Gastroesophageal sphincter (tissue), 4 donors: ENCODE measurements around the gene FBXW8. TPM values are rescaled to one million over a fixed set of nuclear protein-coding genes. Genes with fewer than 3 reads are reported as not detected.

Experiments used
- ATAC-seq: fragments of 150-250 bp; one replicate; pipeline ENCODE4 v1.9.1; 2016; ENCODE audit warnings: mild to moderate bottlenecking, moderate library complexity
- H3K27ac ChIP-seq, 4 donors: fragments of 200-600 bp; sonication (generic) in 3 of 4; 1 replicate in 3 of 4; 2 replicates in 1 of 4; pipeline ENCODE4 v1.5.1; 2016 to 2019
- H3K27me3 ChIP-seq: fragments of 200-600 bp; sonication (generic); one replicate; pipeline ENCODE4 v1.5.1; 2019
- H3K36me3 ChIP-seq, 2 donors: fragments of 200-600 bp; sonication (generic); one replicate each; pipeline ENCODE4 v1.5.1; 2019; ENCODE audit warnings: control low read depth in 1 of 2
- H3K4me1 ChIP-seq, 3 donors: fragments of 200-600 bp; sonication (generic); 1 replicate in 2 of 3; 2 replicates in 1 of 3; pipeline ENCODE4 v1.5.1; 2016 to 2019; ENCODE audit warnings: control low read depth in 2 of 3
- H3K4me3 ChIP-seq, 2 donors: fragments of 200-600 bp; sonication (generic); one replicate each; pipeline ENCODE4 v1.5.1; 2019; ENCODE audit warnings: mild to moderate bottlenecking in 1 of 2, moderate library complexity in 1 of 2
- H3K9me3 ChIP-seq, 3 donors: fragments of 200-600 bp; sonication (generic); one replicate each; pipeline ENCODE4 v1.5.1; 2017 to 2019; ENCODE audit warnings: control low read depth in 2 of 3
- EP300 ChIP-seq: sonication (generic); formaldehyde crosslinking; IDR thresholded peaks from one replicate; pipeline ENCODE4 v1.6.1; 2017; ENCODE audit warnings: antibody characterized with exemption, mild to moderate bottlenecking
- POLR2A ChIP-seq, 2 donors: fragments of 450-650 bp; IDR thresholded peaks; one replicate each; pipeline ENCODE4 v1.6.1; 2017; ENCODE audit warnings: antibody characterized with exemption in 2 of 2, mild to moderate bottlenecking in 2 of 2, moderate library complexity in 1 of 2
- POLR2AphosphoS5 ChIP-seq: sonication (generic); formaldehyde crosslinking; IDR thresholded peaks from one replicate; pipeline ENCODE4 v1.6.1; 2017; ENCODE audit warnings: antibody characterized with exemption
- WGBS, 2 donors: methylation state at CpG; one replicate each; pipeline ENCODE4 v1.1.5; 2018; ENCODE audit warnings: low coverage in 1 of 2; 5-methylcytosine and 5-hydroxymethylcytosine counted together
- total RNA-seq, 4 donors: library from RNA; depleted of rRNA; stranded (reverse); fragments of >200 nt; gene quantifications; one replicate each; pipeline ENCODE4 v1.1.0, GENCODE V29; 2016
- TF ChIP-seq, protein P1 (sequence below), 4 experiments: fragments of 200-600 bp in 2 of 4; fragments of 450-650 bp in 2 of 4; sonication (generic) in 1 of 4; IDR thresholded peaks; one replicate each; pipeline ENCODE4 v1.5.1; 2017 to 2019; ENCODE audit warnings: antibody characterized with exemption in 4 of 4, mild to moderate bottlenecking in 2 of 4, moderate library complexity in 2 of 4

The FBXW8 gene
- total RNA-seq, 4 donors from 2014 or later = 10.1 to 17.9 (median 13.7) TPM

DNA sequence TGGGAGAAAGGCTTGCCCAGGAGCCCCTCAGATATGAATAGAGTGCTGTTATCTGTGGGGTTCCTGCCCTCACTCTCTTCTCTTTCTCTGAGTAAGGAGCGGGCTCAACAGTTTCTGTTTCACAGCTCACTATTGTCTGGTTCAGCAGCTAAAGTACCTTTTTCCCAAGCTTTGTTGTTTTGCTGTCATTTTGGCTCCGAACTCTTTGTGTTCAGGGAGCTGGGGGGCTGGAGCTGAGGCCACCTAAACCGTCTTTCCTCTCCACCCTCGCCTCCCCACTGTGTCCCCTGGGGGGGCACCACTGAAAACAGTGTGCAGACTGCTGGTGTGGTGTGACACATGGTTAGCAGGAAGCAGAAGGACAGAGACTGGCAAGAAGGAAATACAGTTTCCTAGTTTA lies 51.4 kb downstream of the FBXW8 start:
- H3K4me1 ChIP-seq = peaks cover 0 to 5% (median 0%) of the 10 kb centered on the region in 3 donors
- no peaks in the 10 kb centered on the region for H3K27me3 ChIP-seq
- TF ChIP-seq EP300 (no peak), POLR2A (IDR thresholded peaks at IDR 0.05) (no peak), POLR2AphosphoS5 (no peak)
- TF ChIP-seq, protein P1, sequence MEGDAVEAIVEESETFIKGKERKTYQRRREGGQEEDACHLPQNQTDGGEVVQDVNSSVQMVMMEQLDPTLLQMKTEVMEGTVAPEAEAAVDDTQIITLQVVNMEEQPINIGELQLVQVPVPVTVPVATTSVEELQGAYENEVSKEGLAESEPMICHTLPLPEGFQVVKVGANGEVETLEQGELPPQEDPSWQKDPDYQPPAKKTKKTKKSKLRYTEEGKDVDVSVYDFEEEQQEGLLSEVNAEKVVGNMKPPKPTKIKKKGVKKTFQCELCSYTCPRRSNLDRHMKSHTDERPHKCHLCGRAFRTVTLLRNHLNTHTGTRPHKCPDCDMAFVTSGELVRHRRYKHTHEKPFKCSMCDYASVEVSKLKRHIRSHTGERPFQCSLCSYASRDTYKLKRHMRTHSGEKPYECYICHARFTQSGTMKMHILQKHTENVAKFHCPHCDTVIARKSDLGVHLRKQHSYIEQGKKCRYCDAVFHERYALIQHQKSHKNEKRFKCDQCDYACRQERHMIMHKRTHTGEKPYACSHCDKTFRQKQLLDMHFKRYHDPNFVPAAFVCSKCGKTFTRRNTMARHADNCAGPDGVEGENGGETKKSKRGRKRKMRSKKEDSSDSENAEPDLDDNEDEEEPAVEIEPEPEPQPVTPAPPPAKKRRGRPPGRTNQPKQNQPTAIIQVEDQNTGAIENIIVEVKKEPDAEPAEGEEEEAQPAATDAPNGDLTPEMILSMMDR (IDR thresholded peaks at IDR 0.05) = no peak
- no peak overlapping the region for H3K27ac ChIP-seq
- no peaks in the 10 kb centered on the region for H3K9me3 ChIP-seq
- peaks cover 0 to 37% of the 10 kb centered on the region in 2 donors for H3K36me3 ChIP-seq
- H3K4me3 ChIP-seq = no peak overlapping the region
- WGBS, 2 donors = 100% methylated on average over 1 to 2 of the region's 4 CpGs
- no peak for ATAC-seq

DNA sequence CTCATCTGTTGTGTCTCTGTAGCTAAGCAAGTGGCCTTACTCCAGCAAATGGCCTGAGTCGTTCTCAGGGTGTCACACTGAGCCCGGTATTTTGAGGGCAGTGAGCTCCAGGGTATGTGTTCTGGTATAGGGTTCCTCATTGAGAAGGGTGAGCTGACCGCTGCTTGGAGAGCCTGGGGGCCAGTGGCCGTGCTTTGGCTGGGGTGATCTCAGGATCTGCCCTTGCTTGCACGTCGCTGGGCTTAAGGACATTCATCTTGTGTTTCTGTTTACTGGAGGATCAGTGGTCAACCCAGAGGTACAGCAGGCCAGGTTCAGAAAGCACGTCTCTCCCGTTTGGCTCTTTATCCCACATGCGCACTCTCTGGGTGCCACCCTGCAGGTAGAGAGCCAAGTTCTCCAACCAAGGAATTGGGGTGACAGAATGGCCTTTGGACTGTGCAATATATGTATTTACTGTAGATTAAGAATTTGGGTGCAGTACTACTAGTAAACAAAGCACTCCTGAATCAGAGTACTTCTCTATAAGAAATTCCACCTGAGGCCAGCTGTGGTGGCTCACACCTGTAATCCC lies 52.1 kb downstream of the FBXW8 start:
- H3K27ac ChIP-seq = no peak overlapping the region
- TF ChIP-seq EP300 (no peak), POLR2A (IDR thresholded peaks at IDR 0.05) (no peak), POLR2AphosphoS5 (no peak)
- TF ChIP-seq, protein P1 (IDR thresholded peaks at IDR 0.05) = no peak
- H3K4me1 ChIP-seq = peaks cover 0 to 5% (median 0%) of the 10 kb centered on the region in 3 donors
- no peaks in the 10 kb centered on the region for H3K9me3 ChIP-seq
- WGBS, 2 donors = 88 to 98% methylated on average over 3 to 4 of the region's 9 CpGs
- H3K27me3 ChIP-seq = no peaks in the 10 kb centered on the region
- H3K4me3 ChIP-seq = no peak overlapping the region
- peaks cover 0 to 43% of the 10 kb centered on the region in 2 donors for H3K36me3 ChIP-seq
- no peak for ATAC-seq

DNA sequence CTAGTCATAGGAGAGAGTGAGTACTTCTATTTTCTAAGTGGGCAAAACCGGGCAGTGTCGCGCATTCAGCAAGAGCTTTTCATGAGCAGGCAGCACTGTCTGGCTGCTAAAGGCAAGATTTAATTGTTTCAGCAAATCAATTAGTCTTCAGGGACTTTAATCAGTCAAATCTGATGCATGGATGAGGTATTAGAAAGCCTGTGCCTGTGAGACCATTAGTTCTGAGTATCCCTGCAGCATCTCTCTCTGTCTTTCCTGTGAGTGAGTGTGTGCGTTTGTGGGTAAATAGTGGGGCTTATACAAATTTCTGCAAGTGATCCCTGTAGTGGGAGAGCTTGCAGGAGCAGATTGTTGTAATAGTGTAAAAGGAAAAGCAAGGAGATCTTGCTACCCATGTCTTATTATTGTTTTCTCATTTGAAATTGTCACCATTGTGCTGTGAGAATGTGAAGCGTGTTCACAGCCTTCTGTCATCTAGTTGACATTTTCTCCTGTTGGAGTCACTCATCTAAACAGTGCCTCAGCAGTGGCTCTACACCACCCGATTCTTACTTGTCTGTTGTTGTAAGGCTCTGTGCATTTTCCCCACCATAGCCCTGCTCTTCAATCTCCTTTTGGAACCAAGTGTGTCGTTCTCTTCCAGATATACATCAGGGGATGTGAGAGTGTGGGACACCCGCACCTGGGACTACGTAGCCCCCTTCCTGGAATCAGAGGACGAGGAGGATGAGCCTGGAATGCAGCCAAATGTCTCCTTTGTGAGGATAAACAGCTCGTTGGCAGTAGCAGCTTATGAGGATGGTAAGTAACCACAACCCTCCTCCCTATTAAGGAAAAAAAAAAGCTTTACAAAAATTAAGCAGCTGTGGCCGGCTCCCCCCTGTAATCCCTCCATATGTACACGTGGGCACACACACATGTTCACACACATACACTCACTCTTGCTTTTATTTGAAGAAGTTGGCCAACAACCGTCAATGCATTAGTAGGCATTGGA lies 53.6 kb downstream of the FBXW8 start:
- no peak for ATAC-seq
- WGBS, 2 donors = 42 to 64% methylated on average over 7 to 11 of the region's 14 CpGs
- Histone ChIP-seq H3K27ac (no peak overlapping the region), H3K9me3 (no peaks in the 10 kb centered on the region), H3K4me1 (peaks cover 0 to 5% (median 0%) of the 10 kb centered on the region in 3 donors), H3K27me3 (no peaks in the 10 kb centered on the region), H3K4me3 (no peak overlapping the region), H3K36me3 (peaks cover 0 to 50% of the 10 kb centered on the region in 2 donors)
- TF ChIP-seq, protein P1 (IDR thresholded peaks at IDR 0.05) = no peak
- TF ChIP-seq EP300 (no peak), POLR2AphosphoS5 (no peak), POLR2A (IDR thresholded peaks at IDR 0.05) (no peak)

DNA sequence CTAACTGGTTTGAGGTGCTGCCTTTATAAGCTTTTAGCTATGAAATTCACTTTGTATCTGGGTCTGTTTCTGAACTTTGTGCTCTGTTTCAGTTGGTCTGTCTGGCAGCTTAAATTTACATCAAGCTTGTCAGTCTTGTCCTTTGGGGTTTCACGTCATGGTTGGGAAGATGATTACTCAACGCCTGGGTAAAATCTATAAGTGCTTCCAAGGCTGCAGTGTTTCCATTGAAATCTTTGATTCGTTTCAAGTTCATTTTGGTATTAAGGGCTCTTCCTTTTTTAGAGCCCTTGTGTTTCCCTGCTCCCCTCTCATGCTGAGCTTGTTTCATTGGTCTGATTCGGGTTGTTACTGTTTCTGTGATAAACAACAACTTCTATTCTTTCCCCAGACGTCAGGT lies 58.2 kb downstream of the FBXW8 start:
- Histone ChIP-seq H3K36me3 (peaks cover 0 to 66% of the 10 kb centered on the region in 2 donors), H3K9me3 (no peaks in the 10 kb centered on the region), H3K27me3 (no peaks in the 10 kb centered on the region), H3K4me1 (peaks cover 0 to 5% (median 0%) of the 10 kb centered on the region in 3 donors), H3K27ac (no peak overlapping the region), H3K4me3 (no peak overlapping the region)
- TF ChIP-seq POLR2A (IDR thresholded peaks at IDR 0.05) (no peak), POLR2AphosphoS5 (no peak), EP300 (no peak)
- TF ChIP-seq, protein P1 (IDR thresholded peaks at IDR 0.05) = no peak
- ATAC-seq = no peak
- 77 to 82% methylated on average over 3 to 4 of the region's 5 CpGs for WGBS, 2 donors
